HG02763 (cell line): Measurements from ENCODE around the gene U2AF1.
"Not testable (repeated sequence)": the region's sequence is repeated elsewhere in the genome, so short reads cannot be mapped to it uniquely, and the experiment has no call there.

Experiments
- ATAC-seq: cut with Tn5 transposase; IDR thresholded peaks from one replicate; pipeline ENCODE4 v1.9.1; 2021; ENCODE audit warnings: mild to moderate bottlenecking, moderate library complexity; ENCODE audit not compliant: unreplicated experiment

The U2AF1 gene

DNA sequence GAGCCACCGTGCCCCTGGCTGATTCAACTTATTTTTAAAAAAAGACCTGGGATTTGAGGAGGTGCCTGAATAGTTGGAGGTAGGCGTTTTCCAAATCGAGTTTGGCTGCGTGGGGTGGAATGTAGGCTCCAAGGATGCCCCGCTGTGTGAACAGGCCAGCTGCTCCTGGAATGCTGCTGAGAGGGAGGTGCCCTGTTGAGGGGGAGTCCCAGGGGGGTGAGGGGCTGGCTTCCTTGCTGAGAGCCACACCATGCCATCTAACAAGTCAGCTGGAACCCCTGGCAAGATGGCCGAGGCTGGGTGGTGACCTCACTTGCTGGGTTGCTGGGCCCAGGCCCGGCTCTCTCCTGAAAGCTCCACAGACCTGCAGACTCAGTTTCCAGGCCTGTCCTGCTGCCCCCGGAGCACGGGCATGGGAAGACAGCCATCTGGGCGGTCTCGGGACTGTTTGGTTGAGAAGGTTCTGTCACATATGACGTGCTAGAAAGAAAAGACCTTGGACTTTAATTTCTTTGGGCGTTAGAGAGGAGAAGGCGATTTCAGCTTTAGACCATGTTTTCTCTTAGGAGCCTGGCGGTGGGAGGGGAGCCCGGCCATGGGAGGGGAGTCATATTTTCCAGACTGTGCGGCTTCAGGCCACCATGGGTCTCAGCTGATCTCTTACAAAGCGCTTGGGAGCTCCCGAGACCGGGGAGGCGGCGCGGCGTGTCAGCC lies 24.6 kb downstream of the U2AF1 start:
- ATAC-seq: not testable (repeated sequence)

DNA sequence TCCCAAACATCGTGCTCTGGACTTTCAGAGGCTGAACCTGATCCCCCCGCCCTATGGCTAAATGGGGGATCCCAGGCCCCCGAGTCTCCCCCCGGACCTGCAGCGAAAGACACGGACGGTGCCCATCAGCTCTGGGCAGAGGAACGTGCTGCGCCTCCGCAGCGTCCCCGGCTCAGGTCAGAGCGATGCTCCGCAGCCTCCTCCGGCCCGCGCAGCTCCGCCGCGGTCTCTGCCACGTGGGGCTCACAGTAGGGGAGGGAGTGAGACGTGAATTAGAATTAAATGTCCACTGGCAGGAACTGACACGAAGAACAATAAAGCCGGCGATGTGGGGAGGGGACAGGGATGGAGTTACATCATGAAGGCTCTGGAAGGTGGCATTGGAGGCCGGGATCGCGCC lies 30.7 kb downstream of the U2AF1 start:
- not testable (repeated sequence) for ATAC-seq

DNA sequence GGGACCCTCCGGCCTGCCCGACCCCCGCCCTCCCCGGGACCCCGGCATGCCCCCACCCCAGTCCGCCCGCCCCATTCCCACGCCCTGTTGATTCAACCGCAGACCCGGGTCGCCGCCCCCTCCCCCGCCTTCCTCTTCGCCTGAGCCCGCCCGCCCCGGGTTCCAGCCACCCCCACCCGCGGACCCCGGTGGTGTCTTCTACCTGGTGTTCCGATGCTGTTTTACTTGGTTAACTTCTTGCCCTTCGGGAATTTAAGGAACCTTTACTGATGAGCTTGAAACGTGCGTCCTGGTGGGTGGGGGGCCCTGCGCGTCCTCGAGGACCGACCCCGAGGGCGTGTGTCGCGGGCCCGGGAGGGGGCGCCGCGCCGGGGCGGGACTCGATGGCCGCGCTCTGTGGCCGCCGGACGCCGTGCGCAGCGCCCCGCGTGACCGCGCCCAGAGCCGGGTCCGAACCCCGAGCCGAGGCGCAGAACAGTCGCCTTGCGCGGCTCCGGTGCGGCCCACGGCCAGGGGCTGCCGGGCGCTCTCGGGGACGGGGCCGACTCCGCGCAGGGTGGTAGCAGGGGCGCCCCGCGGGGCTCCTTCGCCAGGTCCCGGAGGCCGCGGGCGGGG lies 31.2 kb downstream of the U2AF1 start:
- not testable (repeated sequence) for ATAC-seq

DNA sequence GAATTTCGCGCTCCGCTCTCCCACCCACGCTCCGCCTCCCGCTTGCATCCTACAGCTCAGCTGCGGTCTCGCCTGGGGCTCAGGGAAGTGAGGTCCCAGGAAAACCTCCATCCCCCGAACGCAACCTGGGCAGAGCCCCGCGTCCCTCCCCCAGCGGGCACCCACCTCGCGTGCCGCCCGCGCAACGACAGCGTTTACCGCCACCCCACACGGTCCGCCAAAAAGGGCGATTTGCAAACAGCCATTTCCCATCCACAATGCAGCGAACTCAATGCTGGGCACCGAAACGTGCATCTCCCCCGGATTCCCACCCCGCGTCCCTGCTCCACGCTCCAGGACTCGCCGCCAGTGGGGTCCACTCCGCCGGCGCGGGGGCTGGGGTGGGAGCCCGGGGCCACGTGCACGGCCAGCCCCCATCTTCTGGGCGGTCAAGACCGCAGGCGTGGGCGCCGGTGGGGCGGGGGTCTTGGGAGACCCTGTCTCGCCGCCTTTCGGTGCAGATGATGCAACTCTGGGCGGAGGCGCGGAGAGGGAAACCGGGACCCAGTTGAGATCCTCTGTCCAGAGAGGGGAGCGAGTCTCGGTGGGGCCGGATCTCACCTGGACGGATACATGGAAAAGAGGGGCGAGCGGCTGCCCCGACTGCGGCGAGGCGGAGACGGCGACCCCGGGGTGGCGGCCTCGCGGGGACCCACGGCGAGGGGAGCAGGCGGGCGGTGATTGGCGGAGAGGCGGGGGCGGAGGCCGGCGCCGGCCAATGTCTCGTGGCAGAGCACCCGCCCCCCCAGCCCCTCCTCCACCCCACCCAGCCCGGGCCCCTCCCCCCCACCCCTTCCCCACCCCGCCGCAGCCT lies 32.0 kb downstream of the U2AF1 start, which contains the start of gene CBS:
Gene CBS, minus strand, starts transcription at position 666 of the 853 bp plus-strand sequence. CDS start 3,642 bp downstream, outside the sequence.
- ATAC-seq: not testable (repeated sequence)

DNA sequence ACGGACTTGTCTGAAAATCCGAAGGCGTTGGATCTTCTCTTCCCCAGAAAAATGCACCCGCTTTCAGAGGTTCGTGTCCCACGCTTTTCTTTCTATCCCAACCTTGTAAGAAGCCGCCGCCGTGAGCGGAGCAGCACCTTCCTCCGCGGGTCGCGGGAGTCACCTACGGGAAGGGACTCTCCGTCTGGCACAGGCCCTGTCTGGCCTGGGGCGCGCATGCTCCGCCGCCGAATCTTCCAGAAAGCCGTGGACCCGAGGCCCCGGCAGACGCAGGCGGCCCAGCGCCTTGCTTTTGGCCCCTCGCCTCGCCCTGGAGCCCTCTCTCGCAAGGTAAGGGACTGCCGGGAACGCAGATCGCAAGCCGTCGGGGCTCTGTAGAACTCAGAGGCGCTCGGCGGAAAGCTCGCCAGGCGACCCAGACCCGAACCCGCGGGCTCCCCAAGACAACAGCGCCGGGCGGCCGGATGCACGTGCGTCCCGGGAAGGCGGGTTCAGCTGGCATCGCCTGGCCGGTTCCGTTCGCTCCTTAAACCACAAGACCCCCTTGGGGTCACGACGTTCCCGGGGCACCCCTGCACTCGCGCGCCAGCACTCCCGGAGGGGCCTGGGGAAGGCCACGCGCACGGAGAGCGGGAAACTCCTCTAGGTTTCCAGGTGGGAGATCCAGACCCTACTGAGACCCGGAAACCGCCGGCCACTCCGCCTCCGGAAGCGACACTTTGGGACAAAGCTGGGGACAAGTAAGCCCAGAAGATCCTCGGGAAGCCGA lies 32.8 kb downstream of the U2AF1 start:
- not testable (repeated sequence) for ATAC-seq

DNA sequence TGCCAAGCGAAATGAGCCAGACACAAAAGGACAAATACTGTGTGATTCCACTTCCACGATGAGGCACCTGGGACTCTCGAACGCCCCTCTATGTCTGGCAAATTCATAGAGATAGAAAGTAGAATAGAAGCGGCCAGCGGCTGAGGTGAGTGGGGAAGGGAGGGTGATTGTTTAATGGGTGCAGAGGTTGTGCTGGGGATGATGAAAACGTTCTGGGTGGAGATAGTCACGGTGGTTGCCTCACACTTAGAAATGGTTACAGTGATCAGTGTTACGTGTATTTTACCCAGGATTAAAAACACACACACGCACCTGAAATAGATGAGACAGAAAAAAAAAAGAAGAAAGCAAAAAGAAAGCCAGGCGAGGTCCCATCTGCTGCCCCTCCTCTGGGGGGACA lies 34.6 kb downstream of the U2AF1 start:
- ATAC-seq: not testable (repeated sequence)

DNA sequence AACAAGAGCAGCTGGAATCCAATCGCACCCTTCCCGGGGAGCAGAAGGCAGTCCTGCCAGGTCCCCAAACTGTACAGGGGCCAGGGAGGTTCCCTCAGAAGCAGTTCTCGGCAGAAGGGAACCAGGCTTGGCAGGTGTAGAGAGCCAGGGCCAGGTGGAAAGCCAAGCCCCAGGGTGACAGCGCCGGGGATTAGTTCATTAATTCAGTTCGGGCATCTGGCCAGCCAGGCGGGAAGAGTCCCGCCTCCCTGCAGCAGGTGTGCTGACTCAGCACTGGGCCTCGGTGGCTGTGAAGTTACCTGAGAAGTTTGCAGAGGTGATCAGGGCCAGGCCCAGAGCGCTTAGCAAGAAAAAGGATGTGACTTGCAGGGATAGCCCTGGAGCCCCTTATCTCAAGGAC lies 37.7 kb downstream of the U2AF1 start:
- not testable (repeated sequence) for ATAC-seq

DNA sequence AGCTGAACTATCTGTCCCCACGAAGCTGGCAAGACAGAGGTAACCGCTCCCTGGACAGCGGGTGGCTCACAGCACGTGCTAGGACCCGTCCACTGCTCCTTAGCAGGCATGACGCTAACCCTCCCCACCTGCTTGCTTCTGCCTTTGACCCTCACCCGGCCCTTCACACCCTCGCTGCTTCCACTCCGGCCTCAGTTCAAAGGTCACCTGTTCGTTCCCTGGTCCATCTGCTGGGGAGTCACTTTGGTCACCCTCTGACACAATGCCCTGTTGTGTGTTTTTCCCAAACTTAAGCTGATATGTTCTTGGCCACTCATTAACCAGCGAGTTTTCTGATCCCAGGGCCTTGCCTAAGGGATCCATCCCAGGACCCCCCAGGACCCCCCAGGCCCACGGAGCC lies 39.3 kb downstream of the U2AF1 start:
- ATAC-seq: not testable (repeated sequence)

DNA sequence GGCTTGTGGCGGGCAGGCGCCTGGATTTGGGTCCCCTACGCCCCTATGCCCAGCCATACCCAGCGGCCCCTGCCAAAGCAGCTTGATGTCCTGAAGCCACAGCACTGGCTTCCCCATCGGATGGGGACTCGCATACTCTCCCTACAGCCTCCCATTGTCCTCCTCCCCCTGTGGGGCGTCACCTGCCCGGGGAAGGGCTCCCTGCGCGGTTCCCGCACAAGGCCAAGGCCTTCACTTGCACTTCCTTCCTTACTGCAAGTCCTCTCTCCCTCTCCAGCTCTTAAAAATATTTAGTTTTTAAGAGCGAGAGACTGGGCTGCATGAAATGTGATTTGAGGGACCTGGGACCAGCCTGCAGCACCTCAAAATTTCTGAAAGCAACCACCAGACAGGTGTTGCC lies 40.7 kb downstream of the U2AF1 start:
- not testable (repeated sequence) for ATAC-seq

DNA sequence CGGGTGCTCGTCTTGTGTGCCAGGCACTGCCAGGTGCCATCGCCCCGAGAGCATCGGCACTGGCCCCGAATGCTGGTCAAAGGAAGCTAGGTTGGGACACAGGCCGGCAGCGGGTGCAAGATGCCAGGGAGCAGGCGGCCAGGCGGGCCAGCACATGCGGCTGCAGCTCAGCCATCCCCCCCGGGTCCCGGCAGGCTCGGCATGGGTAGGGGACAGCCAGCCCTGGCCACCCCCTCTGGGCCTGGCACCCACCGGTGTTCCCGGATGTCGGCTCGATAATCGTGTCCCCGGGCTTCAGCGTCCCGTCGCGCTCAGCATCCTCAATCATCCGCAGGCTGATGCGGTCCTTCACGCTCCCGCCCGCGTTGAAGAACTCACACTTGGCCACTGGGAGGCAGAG lies 41.4 kb downstream of the U2AF1 start:
- not testable (repeated sequence) for ATAC-seq

DNA sequence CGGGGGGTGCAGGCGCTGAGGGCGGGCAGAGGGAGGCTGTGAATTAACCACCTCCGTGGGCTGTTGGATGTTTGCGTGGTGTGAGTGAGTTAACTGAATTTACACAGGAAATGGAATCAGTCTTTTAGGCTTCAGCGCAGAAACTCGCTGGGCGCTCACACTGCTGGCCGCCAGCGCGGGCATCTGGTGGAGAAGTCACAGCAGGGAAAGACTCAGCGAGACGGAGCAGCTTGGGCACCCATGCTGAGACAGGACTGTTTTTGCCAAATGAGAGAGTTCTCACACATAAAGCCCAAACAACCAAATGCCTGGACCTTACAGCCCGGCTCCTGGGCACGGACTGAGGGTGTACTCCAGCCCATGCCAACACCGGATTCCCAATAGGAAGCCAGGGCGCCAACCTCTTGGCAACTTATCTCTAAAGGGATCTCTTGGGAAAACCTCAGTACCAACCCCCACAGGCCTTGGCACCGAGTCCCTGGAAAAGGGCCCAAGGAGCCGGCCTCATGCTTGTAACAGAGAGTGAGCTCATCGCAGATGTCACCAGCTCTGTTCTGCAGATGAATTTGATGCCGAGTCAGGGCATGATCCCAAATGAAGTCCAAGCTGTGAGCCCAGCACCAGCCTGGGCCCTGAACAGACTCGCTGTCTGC lies 43.0 kb downstream of the U2AF1 start:
- ATAC-seq: not testable (repeated sequence)

DNA sequence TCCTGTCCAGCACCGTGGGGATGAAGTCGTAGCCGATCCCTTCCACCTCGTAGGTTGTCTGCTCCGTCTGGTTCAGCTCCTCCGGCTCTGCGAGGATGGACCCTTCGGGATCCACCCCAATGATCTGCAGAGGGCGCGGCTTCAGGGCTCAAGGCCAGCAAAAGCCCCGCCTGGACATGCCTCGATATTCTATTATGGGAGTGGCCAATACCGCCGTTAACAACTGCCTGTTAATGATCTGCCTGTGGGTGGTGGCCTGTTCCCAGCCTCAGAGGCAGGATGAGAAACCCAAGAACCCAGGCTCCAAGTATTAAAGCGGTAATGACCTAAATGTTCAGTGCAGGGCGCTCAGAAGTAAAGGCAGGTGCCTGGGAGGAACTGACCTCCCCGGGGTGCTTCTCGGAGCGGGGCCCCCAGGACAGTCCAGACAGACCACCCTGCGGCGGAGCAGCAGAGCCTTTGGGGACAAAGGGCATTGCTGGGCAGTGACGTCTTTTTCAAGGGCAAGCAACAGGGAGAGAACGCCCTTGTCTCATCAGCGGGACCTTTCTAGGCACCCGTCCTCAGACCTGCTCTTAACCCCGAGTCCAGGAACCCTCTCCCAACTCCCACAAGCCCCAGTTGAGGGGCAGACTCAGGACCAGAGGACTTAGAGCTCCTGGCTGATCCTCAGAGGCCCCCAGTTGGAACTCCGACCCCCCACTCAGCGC lies 44.3 kb downstream of the U2AF1 start:
- not testable (repeated sequence) for ATAC-seq

DNA sequence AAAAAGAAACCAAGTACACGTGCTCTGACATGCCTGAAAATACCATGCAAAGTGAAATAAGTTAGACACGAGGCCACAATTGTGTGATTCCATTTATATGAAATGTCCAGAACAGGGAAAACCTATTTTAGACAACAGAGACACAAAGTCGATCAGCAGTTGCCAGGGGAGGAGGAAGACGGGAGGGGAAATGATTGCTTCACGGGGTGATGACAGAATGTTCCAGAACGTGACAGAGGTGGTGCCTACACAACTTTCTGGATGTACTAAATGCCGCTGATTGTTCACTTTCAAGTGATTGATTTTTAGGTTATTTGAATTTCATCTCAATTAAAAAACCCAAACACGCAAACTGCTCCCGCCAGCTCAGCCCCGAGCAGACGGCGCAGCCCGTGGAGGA lies 54.3 kb downstream of the U2AF1 start:
- not testable (repeated sequence) for ATAC-seq

DNA sequence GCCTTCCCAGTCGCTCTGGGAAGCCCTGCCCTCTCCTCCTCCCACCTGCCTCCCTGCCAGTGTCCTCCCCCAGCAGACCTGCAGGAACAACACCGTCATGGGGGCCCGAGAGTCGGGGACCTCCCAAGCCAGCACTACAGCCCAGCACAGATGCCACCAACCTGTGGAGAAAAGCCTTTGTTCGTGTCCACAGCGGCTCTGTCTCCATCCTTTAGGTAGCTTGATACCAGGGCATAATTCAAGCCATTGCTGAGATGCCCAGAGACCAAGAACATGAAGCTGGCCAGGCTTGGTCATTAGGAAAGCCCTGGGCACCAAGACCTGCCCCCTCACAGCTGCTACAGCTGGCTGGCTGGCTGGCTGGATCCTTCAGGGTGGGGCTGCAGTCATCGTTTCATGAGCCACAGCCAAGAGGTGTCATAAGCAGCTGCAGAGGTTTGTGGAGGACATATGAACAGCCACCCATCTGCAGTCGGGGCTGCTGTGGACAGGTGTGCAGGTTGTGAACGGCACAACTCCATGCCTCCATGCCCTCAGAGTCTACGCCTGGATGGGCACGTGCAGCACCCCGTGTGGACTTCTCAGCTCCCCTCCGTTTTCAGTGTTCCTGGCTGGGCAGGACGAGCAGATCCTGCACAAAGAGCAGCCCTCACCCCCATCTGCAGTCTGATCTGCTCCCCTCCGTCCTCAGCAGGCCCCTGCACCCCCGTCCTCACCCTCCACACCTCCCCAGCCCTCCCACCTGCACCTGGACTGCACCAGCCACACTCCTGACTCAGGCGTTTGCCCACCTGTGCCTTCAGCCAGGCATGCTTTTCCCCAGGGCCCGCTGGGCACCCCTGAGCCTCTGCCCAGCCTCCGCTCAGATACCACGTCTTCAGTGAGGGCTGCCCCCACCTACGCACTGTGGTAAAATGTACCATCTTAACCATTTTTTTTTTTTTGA lies 61.2 kb downstream of the U2AF1 start:
- ATAC-seq: not testable (repeated sequence)

DNA sequence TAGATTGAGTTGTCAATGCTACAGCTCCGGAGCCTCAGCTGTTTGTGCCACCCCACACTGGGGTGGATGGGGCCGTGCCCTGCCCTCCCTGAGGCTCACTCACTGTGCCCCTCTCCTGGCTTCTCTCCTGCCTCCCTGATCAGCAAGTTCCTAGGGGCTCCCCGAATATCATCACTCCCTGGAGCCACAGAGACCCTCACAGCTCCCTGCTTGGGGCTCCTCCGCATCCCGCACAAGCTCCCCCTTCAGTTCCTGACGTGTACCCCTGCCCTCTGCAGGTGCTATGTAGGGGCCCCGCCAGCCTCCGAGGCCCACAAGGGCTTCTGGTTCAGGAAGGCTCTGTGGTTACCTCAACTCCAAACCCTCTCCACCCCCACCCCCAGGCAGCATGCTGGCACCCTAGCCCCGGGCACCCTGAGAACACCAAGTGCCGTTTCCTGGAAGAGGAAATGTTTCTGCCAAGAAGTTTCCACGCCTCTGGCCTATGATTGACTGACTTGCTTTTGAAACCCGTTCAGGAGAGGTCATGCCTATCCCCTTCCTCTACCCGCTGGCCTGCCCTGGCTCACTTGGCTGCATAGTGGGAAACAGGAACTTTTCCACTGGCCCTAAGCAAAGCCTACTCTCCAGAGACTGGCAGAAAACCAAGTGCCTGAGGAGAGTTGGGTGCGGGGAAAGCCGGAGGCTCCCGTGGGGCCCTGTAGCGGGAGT lies 62.0 kb downstream of the U2AF1 start:
- not testable (repeated sequence) for ATAC-seq

DNA sequence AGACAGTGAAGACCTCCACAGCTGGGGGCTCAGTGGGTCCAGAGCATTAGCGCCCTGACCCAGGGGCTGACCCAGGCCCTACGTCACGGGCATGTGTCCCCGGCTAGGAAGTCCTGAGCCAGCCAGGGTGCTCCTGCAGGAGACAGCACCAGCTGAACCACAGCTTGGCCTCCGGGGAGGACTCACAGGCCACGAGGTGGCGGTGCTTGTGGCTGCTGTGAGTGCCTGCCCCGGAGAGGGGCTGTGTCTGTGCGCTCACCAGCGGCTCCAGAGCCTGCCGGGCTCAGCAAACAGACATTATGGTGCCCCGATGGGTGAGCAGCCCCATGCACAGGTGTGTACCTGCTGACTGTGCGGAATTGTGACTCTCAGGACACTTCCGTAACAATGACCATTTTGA lies 62.8 kb downstream of the U2AF1 start:
- ATAC-seq: not testable (repeated sequence)

DNA sequence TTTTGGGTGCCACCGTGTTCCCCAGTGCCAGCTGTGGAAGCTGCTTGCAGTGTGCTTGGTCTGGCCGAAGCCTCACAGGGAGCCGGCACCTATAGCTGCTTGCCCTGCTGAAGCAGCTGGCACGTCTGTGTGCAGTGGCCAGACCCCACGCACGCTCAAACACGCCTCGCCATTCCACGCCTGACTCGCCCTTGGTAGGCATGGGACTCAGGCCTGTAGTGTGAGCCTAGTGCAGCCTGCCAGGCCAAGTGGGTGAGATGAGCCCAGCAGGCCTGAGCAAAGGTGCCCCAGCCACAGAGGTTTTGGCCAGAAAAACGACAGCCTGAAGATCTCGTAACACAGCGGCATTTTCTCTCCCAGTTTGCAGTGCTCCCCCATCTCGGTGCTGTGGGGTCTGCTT lies 64.1 kb downstream of the U2AF1 start:
- ATAC-seq: not testable (repeated sequence)
